Caco-2 (cell line): ENCODE results near the gene CACNA2D4. TPM values are rescaled to one million over a fixed set of nuclear protein-coding genes. Genes with fewer than 3 reads are reported as not detected.

ENCODE experiments used
- BruUV-seq: library from RNA; stranded (reverse); fragments of 400-500 nt; replicated peaks from 2 replicates; lab custom pipeline; 2021; lab: Mats Ljungman, UMichigan
- CTCF ChIA-PET: fragments of 300-600 bp; sonication (Branson Sonifier 250); formaldehyde crosslinking; loops from one replicate; lab custom pipeline; 2022; ENCODE audit warnings: antibody characterized with exemption; lab: Charles Lee
- POLR2A ChIA-PET: fragments of 300-600 bp; sonication (Branson Sonifier 250); formaldehyde crosslinking; loops from one replicate; lab custom pipeline; 2022; ENCODE audit warnings: antibody characterized with exemption; lab: Charles Lee
- DNase-seq, 2 experiments: peaks; one replicate each; pipeline versions ENCODE4 v3.0.0 to v3.0.0-alpha.2; 2020 to 2022
- H3K27me3 ChIP-seq: replicated peaks from 2 replicates; pipeline ENCODE4 v1.6.0; 2011; ENCODE audit warnings: low read length; ENCODE audit not compliant: control insufficient read depth, insufficient read depth
- H3K36me3 ChIP-seq: 2 replicates; pipeline ENCODE4 v1.5.1; 2011; ENCODE audit warnings: low read length; ENCODE audit not compliant: control insufficient read depth, insufficient read depth
- H3K4me1 ChIP-seq: fragments of 250-450 bp; sonication (Bioruptor Pico); 2 replicates; pipeline ENCODE4 v1.5.1; 2020; ENCODE audit warnings: mild to moderate bottlenecking
- H3K4me3 ChIP-seq: 2 replicates; pipeline ENCODE4 v1.5.1; 2011; ENCODE audit warnings: low read depth, mild to moderate bottlenecking, control low read depth, low read length
- H3K9me3 ChIP-seq: fragments of 250-450 bp; sonication (Bioruptor Pico); 2 replicates; pipeline ENCODE4 v1.5.1; 2020; ENCODE audit warnings: mild to moderate bottlenecking, moderate library complexity
- H3K27ac Mint-ChIP-seq: one replicate; pipeline ENCODE4 v1.8.0; 2022; ENCODE audit warnings: mixed read lengths; ENCODE audit not compliant: unreplicated experiment
- H3K27me3 Mint-ChIP-seq: one replicate; pipeline ENCODE4 v1.8.0; 2022; ENCODE audit warnings: mixed read lengths; ENCODE audit not compliant: insufficient read depth, unreplicated experiment
- H3K36me3 Mint-ChIP-seq: one replicate; pipeline ENCODE4 v1.8.0; 2022; ENCODE audit warnings: mild to moderate bottlenecking, mixed read lengths; ENCODE audit not compliant: insufficient read depth, unreplicated experiment
- H3K4me1 Mint-ChIP-seq: one replicate; pipeline ENCODE4 v1.8.0; 2022; ENCODE audit warnings: low read depth, mixed read lengths; ENCODE audit not compliant: unreplicated experiment
- H3K4me3 Mint-ChIP-seq: one replicate; pipeline ENCODE4 v1.8.0; 2022; ENCODE audit warnings: mild to moderate bottlenecking, moderate library complexity, mixed read lengths; ENCODE audit not compliant: unreplicated experiment
- H3K9me3 Mint-ChIP-seq: one replicate; pipeline ENCODE4 v1.8.0; 2022; ENCODE audit warnings: mixed read lengths; ENCODE audit not compliant: unreplicated experiment
- CTCF ChIP-seq, 2 experiments: fragments of 200-600 bp in 1 of 2; IDR thresholded peaks; 1 replicate in 1 of 2; 2 replicates in 1 of 2; pipeline versions ENCODE4 v1.5.1 to v1.8.0; 2011 to 2022; ENCODE audit warnings: antibody characterized with exemption in 1 of 2, control low read depth in 1 of 2, inconsistent platforms in 1 of 2, low read depth in 1 of 2, low read length in 1 of 2, mild to moderate bottlenecking in 1 of 2, moderate library complexity in 1 of 2; ENCODE audit not compliant: insufficient read depth in 1 of 2, severe bottlenecking in 1 of 2, unreplicated experiment in 1 of 2
- intact Hi-C: fragments of 100-400 bp; cut with micrococcal nuclease; formaldehyde crosslinking; loops from one replicate; pipeline ENCODE4 v1.10.0; 2022; ENCODE audit not compliant: unreplicated experiment
- total RNA-seq: library from RNA; stranded (reverse); gene quantifications from 2 replicates; pipeline ENCODE4 v1.2.3, GENCODE V29; 2022

Gene CACNA2D4
- total RNA-seq, 1 experiment from 2014 or later: 2.2 TPM

GRCh38 chr12:1758887-1759286 is 159.6 kb downstream of the CACNA2D4 start:
- TF ChIP-seq CTCF (IDR thresholded peaks at IDR 0.05; ENCODE audit: insufficient read depth in 1 of 2, low read depth in 1 of 2, low read length in 1 of 2, severe bottlenecking in 1 of 2, unreplicated experiment in 1 of 2): no peak
- Mint-ChIP-seq H3K4me1 (peaks cover 33% of the 10 kb centered on the region), H3K27me3 (no peaks in the 10 kb centered on the region), H3K9me3 (no peaks in the 10 kb centered on the region), H3K27ac (no peak overlapping the region), H3K36me3 (peaks cover 60% of the 10 kb centered on the region), H3K4me3 (no peak overlapping the region)
- Histone ChIP-seq H3K36me3 (peaks cover 2% of the 10 kb centered on the region; the same call in 1 of the 2 replicates), H3K9me3 (no peaks in the 10 kb centered on the region; the same call in 1 of the 2 replicates), H3K4me1 (peaks cover 19% of the 10 kb centered on the region; the same call in 1 of the 2 replicates), H3K4me3 (no peak overlapping the region), H3K27me3 (no peaks in the 10 kb centered on the region)
- ChIA-PET CTCF (no interaction called here), POLR2A (interaction anchor here (0.5 kb wide), 1 partner anchor 106 kb away, joined by 5 read pairs; no protein-coding TSS in a partner anchor)
- intact Hi-C loops: no loop called here
- no TSS peak for BruUV-seq
- no peak for DNase-seq

GRCh38 chr12:1758376-1758775 is 160.1 kb downstream of the CACNA2D4 start:
- Mint-ChIP-seq H3K9me3 (no peaks in the 10 kb centered on the region), H3K4me3 (no peak overlapping the region), H3K27ac (no peak overlapping the region), H3K4me1 (peaks cover 33% of the 10 kb centered on the region), H3K27me3 (no peaks in the 10 kb centered on the region), H3K36me3 (peaks cover 60% of the 10 kb centered on the region)
- Histone ChIP-seq H3K36me3 (peaks cover 2% of the 10 kb centered on the region; the same call in 1 of the 2 replicates), H3K9me3 (no peaks in the 10 kb centered on the region; the same call in 1 of the 2 replicates), H3K4me3 (no peak overlapping the region), H3K4me1 (peaks cover 19% of the 10 kb centered on the region; the same call in 1 of the 2 replicates), H3K27me3 (no peaks in the 10 kb centered on the region)
- CTCF ChIA-PET: no interaction called here
- intact Hi-C loops: no loop called here
- TF ChIP-seq CTCF (IDR thresholded peaks at IDR 0.05; ENCODE audit: insufficient read depth in 1 of 2, low read depth in 1 of 2, low read length in 1 of 2, severe bottlenecking in 1 of 2, unreplicated experiment in 1 of 2): no peak
- POLR2A ChIA-PET: no interaction called here
- no TSS peak for BruUV-seq
- no peak for DNase-seq

- Mint-ChIP-seq H3K9me3 (peaks cover 24% of the 10 kb centered on the region), H3K27ac (no peak overlapping the region), H3K27me3 (no peaks in the 10 kb centered on the region), H3K4me3 (no peak overlapping the region), H3K4me1 (peaks cover 38% of the 10 kb centered on the region), H3K36me3 (peaks cover 62% of the 10 kb centered on the region)
- Histone ChIP-seq H3K36me3 (peaks cover 4% of the 10 kb centered on the region), H3K4me1 (peaks cover 26% of the 10 kb centered on the region), H3K4me3 (no peak overlapping the region), H3K27me3 (no peaks in the 10 kb centered on the region), H3K9me3 (peaks cover 17% of the 10 kb centered on the region)
- intact Hi-C loops: no loop called here
- no peak for TF ChIP-seq CTCF (IDR thresholded peaks at IDR 0.05; ENCODE audit: insufficient read depth in 1 of 2, low read depth in 1 of 2, low read length in 1 of 2, severe bottlenecking in 1 of 2, unreplicated experiment in 1 of 2)
- POLR2A ChIA-PET: no interaction called here
- CTCF ChIA-PET: interaction anchor here (0.7 kb wide), 1 partner anchor 552 kb away, joined by 3 read pairs; no protein-coding TSS in a partner anchor
- no peak for DNase-seq
- BruUV-seq: no TSS peak
Observed at GRCh38 chr12:1750300-1750699, 168.2 kb downstream of the CACNA2D4 start.
